Stimulated activated CD4-positive, alpha-beta T cell treated with anti-CD3 and anti-CD28 coated beads, Interleukin-4, amount 100 ng/mL, for 48 hours (primary cell): Measurements from ENCODE around the gene PGS1.

ENCODE experiments used
- DNase-seq, 2 donors: peaks; one replicate each; pipeline ENCODE4 v3.0.0-alpha.2; 2020; ENCODE audit warnings: low read depth in 2 of 2

PGS1 gene

GRCh38 chr17:78387977-78388941, 9.8 kb downstream of the PGS1 start:
- no peak for DNase-seq

GRCh38 chr17:78390241-78391050, 12.0 kb downstream of the PGS1 start:
- DNase-seq: no peak

GRCh38 chr17:78391051-78391431, 12.6 kb downstream of the PGS1 start:
- no peak for DNase-seq

- DNase-seq: no peak
These were observed 13.4 kb downstream of the PGS1 start for GRCh38 chr17:78391843-78392242.

- no peak for DNase-seq
These were observed 13.8 kb downstream of the PGS1 start for GRCh38 chr17:78392295-78392694.

- DNase-seq: no peak
These were observed 15.1 kb downstream of the PGS1 start for GRCh38 chr17:78393575-78393974.

- no peak for DNase-seq
These were observed 15.8 kb downstream of the PGS1 start for GRCh38 chr17:78394209-78394608.

GRCh38 chr17:78395155-78395554, 16.7 kb downstream of the PGS1 start:
- DNase-seq: no peak

- DNase-seq: no peak
These were observed 18.2 kb downstream of the PGS1 start for GRCh38 chr17:78396441-78397337.

GRCh38 chr17:78397681-78398101, 19.2 kb downstream of the PGS1 start:
- no peak for DNase-seq

GRCh38 chr17:78398390-78398789, 19.9 kb downstream of the PGS1 start:
- no peak for DNase-seq

- DNase-seq: no peak
These were observed 20.7 kb downstream of the PGS1 start for GRCh38 chr17:78399028-78399692.

GRCh38 chr17:78399693-78400144, 21.3 kb downstream of the PGS1 start:
- no peak for DNase-seq

- no peak for DNase-seq
These were observed 22.3 kb downstream of the PGS1 start for GRCh38 chr17:78400581-78401240.

- no peak for DNase-seq
These were observed 22.8 kb downstream of the PGS1 start for GRCh38 chr17:78401246-78401645.

GRCh38 chr17:78401891-78402290, 23.4 kb downstream of the PGS1 start:
- DNase-seq: no peak

- no peak for DNase-seq
These were observed 25.4 kb downstream of the PGS1 start for GRCh38 chr17:78403822-78404221.

- no peak for DNase-seq
These were observed 27.9 kb downstream of the PGS1 start for GRCh38 chr17:78406396-78406795.

- DNase-seq: no peak
These were observed 28.5 kb downstream of the PGS1 start for GRCh38 chr17:78406920-78407319.

GRCh38 chr17:78407387-78408000, 29.0 kb downstream of the PGS1 start:
- DNase-seq: no peak
